Measurements from ENCODE around the gene ZSWIM7.
A peak's percentile ranks its signal among the peaks of the same experiment; 100 is the strongest.

Gene ZSWIM7

DNA sequence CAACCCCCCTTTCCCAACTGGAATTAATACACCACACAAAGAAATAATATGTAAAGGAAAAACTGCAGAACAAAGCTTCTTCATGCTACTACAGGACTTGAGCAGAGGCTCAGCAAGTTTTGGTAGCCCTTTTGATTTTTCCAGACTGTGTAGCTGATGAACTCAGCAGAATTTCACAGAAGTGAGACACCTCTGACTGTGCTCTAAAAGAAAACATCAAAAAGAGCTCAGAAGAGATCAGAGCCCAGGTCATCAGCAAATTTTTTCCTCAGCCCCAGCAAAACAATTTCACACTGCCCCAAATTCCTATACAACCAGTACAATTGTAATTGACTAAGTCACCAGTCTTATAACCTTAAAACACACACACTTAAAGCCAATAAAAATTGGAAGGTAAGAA lies 38.1 kb upstream of the ZSWIM7 start:
- TF ChIP-seq, protein P1, sequence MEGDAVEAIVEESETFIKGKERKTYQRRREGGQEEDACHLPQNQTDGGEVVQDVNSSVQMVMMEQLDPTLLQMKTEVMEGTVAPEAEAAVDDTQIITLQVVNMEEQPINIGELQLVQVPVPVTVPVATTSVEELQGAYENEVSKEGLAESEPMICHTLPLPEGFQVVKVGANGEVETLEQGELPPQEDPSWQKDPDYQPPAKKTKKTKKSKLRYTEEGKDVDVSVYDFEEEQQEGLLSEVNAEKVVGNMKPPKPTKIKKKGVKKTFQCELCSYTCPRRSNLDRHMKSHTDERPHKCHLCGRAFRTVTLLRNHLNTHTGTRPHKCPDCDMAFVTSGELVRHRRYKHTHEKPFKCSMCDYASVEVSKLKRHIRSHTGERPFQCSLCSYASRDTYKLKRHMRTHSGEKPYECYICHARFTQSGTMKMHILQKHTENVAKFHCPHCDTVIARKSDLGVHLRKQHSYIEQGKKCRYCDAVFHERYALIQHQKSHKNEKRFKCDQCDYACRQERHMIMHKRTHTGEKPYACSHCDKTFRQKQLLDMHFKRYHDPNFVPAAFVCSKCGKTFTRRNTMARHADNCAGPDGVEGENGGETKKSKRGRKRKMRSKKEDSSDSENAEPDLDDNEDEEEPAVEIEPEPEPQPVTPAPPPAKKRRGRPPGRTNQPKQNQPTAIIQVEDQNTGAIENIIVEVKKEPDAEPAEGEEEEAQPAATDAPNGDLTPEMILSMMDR (IDR thresholded peaks at IDR 0.05; ENCODE audit: insufficient read depth, low read length, poor library complexity, severe bottlenecking): no peak
- peaks cover 12% of the 10 kb centered on the region for H3K36me3 ChIP-seq (ENCODE audit: control insufficient read depth, insufficient read depth, low read length)
- no peak for DNase-seq (ENCODE audit: extremely low read depth, insufficient read length)
- H3K27me3 ChIP-seq (replicated peaks; ENCODE audit: control insufficient read depth, insufficient read depth, low read length): no peaks in the 10 kb centered on the region
- no peak overlapping the region for H3K4me3 ChIP-seq (replicated peaks; ENCODE audit: low read depth, low read length)

DNA sequence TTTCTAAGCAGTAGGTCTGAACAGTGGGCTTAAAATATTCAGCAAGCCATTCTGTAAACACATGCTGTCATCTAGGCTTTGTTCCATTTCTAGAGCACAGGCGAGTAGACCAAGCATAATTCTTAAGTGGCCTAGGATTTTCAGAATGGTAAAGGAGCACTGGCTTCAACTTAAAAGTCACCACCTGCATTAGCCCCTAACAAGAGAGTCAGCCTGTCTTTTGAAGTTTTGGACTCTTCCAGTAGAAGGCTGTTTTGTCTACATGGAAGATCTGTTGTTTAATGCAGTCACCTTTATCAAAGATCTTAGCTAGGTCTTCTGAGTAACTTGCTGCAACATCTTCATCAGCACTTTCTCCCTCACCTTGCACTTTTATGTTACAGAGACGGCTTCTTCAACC lies 36.8 kb upstream of the ZSWIM7 start:
- Histone ChIP-seq H3K36me3 (ENCODE audit: control insufficient read depth, insufficient read depth, low read length) (peaks cover 11% of the 10 kb centered on the region), H3K27me3 (replicated peaks; ENCODE audit: control insufficient read depth, insufficient read depth, low read length) (no peaks in the 10 kb centered on the region), H3K4me3 (replicated peaks; ENCODE audit: low read depth, low read length) (no peak overlapping the region)
- TF ChIP-seq, protein P1 (IDR thresholded peaks at IDR 0.05; ENCODE audit: insufficient read depth, low read length, poor library complexity, severe bottlenecking): no peak
- no peak for DNase-seq (ENCODE audit: extremely low read depth, insufficient read length)

DNA sequence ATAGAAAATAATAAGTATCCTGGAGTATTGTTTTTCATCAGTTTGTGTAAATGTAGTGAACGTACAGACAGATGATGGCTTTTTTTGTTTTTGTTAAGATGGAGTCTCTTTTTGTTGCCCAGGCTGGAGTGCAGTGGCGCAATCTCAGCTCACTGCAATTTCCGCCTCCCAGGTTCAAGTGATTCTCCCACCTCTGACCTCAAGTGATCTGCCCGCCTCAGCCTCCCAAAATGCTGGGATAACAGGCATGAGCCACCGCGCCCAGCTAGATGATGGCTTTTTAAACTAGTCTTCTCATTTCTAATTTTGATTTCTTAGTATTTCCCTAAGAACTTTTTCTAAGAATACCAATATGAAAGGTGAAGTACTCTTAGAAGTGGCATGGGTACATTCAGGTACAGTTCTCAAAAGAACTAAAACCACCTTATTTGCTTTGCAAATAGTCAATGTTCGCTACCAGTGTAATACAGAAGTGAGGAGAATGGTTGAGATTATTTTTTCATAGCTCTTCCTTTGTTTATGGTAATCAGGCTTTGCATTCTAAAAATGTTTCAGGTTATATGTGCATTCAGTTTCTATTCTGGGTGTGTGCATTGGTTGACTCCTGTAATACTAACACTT lies 34.3 kb upstream of the ZSWIM7 start:
- H3K36me3 ChIP-seq (ENCODE audit: control insufficient read depth, insufficient read depth, low read length): peaks cover 16% of the 10 kb centered on the region
- DNase-seq (ENCODE audit: extremely low read depth, insufficient read length): no peak
- H3K27me3 ChIP-seq (replicated peaks; ENCODE audit: control insufficient read depth, insufficient read depth, low read length): no peaks in the 10 kb centered on the region
- no peak overlapping the region for H3K4me3 ChIP-seq (replicated peaks; ENCODE audit: low read depth, low read length)
- TF ChIP-seq, protein P1 (IDR thresholded peaks at IDR 0.05; ENCODE audit: insufficient read depth, low read length, poor library complexity, severe bottlenecking): no peak

GRCh38 chr17:16027708-16028584 lies 28.4 kb upstream of the ZSWIM7 start:
- no peaks in the 10 kb centered on the region for H3K27me3 ChIP-seq (replicated peaks; ENCODE audit: control insufficient read depth, insufficient read depth, low read length)
- TF ChIP-seq, protein P1 (IDR thresholded peaks at IDR 0.05; ENCODE audit: insufficient read depth, low read length, poor library complexity, severe bottlenecking): no peak
- H3K4me3 ChIP-seq (replicated peaks; ENCODE audit: low read depth, low read length): no peak overlapping the region
- DNase-seq (ENCODE audit: extremely low read depth, insufficient read length): peak; percentile 14
- peaks cover 24% of the 10 kb centered on the region for H3K36me3 ChIP-seq (ENCODE audit: control insufficient read depth, insufficient read depth, low read length)

DNA sequence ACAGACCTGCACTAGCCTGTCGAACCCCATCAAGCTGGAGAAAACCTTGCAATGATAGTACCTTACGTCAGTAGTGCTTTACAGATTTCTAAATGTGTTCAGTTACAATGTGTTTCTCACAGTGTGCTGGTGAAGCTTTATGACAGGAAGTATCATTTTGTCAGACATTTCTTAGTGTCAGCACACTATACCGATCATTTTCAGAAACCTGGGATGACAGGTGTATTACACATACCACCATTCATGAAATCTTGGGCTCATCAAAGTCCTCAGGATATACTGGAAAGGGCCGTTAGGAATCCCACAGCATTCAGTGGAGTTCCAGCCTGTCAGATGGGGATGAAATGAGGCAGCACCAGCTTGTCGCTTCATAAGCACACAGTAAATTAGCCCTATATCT lies 27.4 kb upstream of the ZSWIM7 start:
- Histone ChIP-seq H3K4me3 (replicated peaks; ENCODE audit: low read depth, low read length) (no peak overlapping the region), H3K27me3 (replicated peaks; ENCODE audit: control insufficient read depth, insufficient read depth, low read length) (no peaks in the 10 kb centered on the region), H3K36me3 (ENCODE audit: control insufficient read depth, insufficient read depth, low read length) (peaks cover 21% of the 10 kb centered on the region)
- TF ChIP-seq, protein P1 (IDR thresholded peaks at IDR 0.05; ENCODE audit: insufficient read depth, low read length, poor library complexity, severe bottlenecking): no peak
- no peak for DNase-seq (ENCODE audit: extremely low read depth, insufficient read length)
